SH-SY5Y (cell line): ENCODE measurements around the gene CPED1.

ENCODE experiments used
- GATA2 ChIP-seq: IDR thresholded peaks from 2 replicates; pipeline ENCODE4 v1.6.1; 2011; ENCODE audit warnings: mild to moderate bottlenecking, low read depth, low read length
- GATA3 ChIP-seq: IDR thresholded peaks from 2 replicates; pipeline ENCODE4 v1.6.1; 2011; ENCODE audit warnings: low read depth, mild to moderate bottlenecking, low read length, moderate library complexity

DNA sequence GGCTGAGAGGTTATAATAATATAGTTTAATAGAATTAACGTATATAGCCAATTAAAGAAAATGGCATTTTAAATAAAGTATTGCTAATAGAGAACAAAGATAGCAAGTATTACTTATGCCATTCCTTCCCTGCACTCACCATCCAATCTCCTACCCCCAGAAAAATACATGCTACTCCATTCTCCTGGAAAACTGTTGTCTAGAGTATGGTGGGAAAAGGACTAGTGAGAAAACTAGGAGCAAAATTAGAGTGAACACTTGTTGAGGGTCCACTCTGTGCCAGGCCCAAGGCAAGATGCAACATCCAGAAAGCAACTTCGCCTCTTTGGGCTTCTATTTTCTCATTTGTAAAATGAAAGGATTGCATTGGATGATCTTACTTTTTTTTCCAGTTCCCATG, 149.1 kb downstream of the CPED1 start:
- no peak for TF ChIP-seq GATA2
- no peak for TF ChIP-seq GATA3
